Natural killer cell (primary cell): ENCODE measurements around the gene DEFB112. TPM values are rescaled to one million over a fixed set of nuclear protein-coding genes. Genes with fewer than 3 reads are reported as not detected.

ENCODE experiments used
- ATAC-seq, 3 donors: fragments of 150-1000 bp in 2 of 3; fragments of 200-7000 bp in 1 of 3; cut with Tn5 transposase; 1 replicate in 1 of 3; 2 replicates in 2 of 3; pipeline ENCODE4 v1.10.0; 2021; ENCODE audit warnings: mild to moderate bottlenecking in 2 of 3, moderate library complexity in 2 of 3
- DNase-seq, 2 donors: peaks; one replicate each; pipeline versions ENCODE4 v3.0.0 to v3.0.0-alpha.2; 2013 to 2021; ENCODE audit warnings: mixed read lengths in 1 of 2
- H3K27ac ChIP-seq: one replicate; pipeline ENCODE4 v1.5.1; 2013; ENCODE audit warnings: mild to moderate bottlenecking, low read length
- H3K27me3 ChIP-seq: one replicate; pipeline ENCODE4 v1.6.1; 2013; ENCODE audit warnings: low read length; ENCODE audit not compliant: control insufficient read depth, insufficient read depth
- H3K36me3 ChIP-seq: one replicate; pipeline ENCODE4 v1.6.1; 2013; ENCODE audit warnings: low read length; ENCODE audit not compliant: control insufficient read depth, insufficient read depth
- H3K4me1 ChIP-seq: one replicate; pipeline ENCODE4 v1.6.1; 2013; ENCODE audit warnings: low read length; ENCODE audit not compliant: control insufficient read depth, insufficient read depth
- H3K4me3 ChIP-seq: one replicate; pipeline ENCODE4 v1.5.1; 2013; ENCODE audit warnings: low read length
- H3K9me3 ChIP-seq: one replicate; pipeline ENCODE4 v1.6.1; 2013; ENCODE audit warnings: low read length; ENCODE audit not compliant: control insufficient read depth, insufficient read depth
- H3K27ac Mint-ChIP-seq, 2 donors: one replicate each; pipeline ENCODE4 v1.8.0; 2022; ENCODE audit warnings: mild to moderate bottlenecking in 2 of 2, mixed read lengths in 2 of 2, moderate library complexity in 1 of 2
- H3K27me3 Mint-ChIP-seq, 2 donors: one replicate each; pipeline ENCODE4 v1.8.0; 2022; ENCODE audit warnings: low read depth in 2 of 2, mixed read lengths in 2 of 2
- H3K36me3 Mint-ChIP-seq: one replicate; pipeline ENCODE4 v1.8.0; 2022; ENCODE audit warnings: mixed read lengths
- H3K4me1 Mint-ChIP-seq, 2 donors: one replicate each; pipeline ENCODE4 v1.8.0; 2022; ENCODE audit warnings: mixed read lengths in 2 of 2
- H3K4me3 Mint-ChIP-seq: one replicate; pipeline ENCODE4 v1.8.0; 2022; ENCODE audit warnings: mild to moderate bottlenecking, moderate library complexity, mixed read lengths
- H3K9me3 Mint-ChIP-seq, 2 donors: one replicate each; pipeline ENCODE4 v1.8.0; 2022; ENCODE audit warnings: mixed read lengths in 2 of 2
- CTCF ChIP-seq: fragments of 200-600 bp; IDR thresholded peaks from one replicate; pipeline ENCODE4 v1.8.0; 2022; ENCODE audit warnings: antibody characterized with exemption
- WGBS: methylation state at CpG from one replicate; pipeline ENCODE4 v1.1.7; 2013; ENCODE audit warnings: missing lambda C conversion rate; ENCODE audit not compliant: insufficient coverage; 5-methylcytosine and 5-hydroxymethylcytosine counted together
- intact Hi-C: fragments of 100-400 bp; cut with micrococcal nuclease; formaldehyde crosslinking; loops from one replicate; pipeline ENCODE4 v1.14.2; 2022
- total RNA-seq, 4 donors: library from RNA; stranded (reverse); fragments of 120-200 nt in 1 of 4; gene quantifications; one replicate each; pipeline versions ENCODE4 v1.2.3 to v1.2.4, GENCODE V29; 2013 to 2022

Gene DEFB112
- total RNA-seq, result not detected
- total RNA-seq (2013), result not detected

GRCh38 chr6:50049829-50050228, at the start of gene DEFB112:
Gene DEFB112, minus strand, starts transcription at chr6:50049929. Its CDS starts 60 bp downstream, at chr6:50049869.
- ATAC-seq (no peak), DNase-seq (no peak)
- Mint-ChIP-seq H3K9me3 (peaks cover 2 to 4% of the 10 kb centered on the region in 2 donors), H3K4me1 (no peaks in the 10 kb centered on the region), H3K4me3 (no peak within 1 kb of the TSS), H3K27ac (no peak within 1 kb of the TSS), H3K27me3 (no peaks in the 10 kb centered on the region), H3K36me3 (no peaks in the 10 kb centered on the region)
- TF ChIP-seq CTCF, result no peak
- no peak within 1 kb of the TSS for H3K4me3 ChIP-seq
- H3K9me3 ChIP-seq, result no peaks in the 10 kb centered on the region
- H3K27ac ChIP-seq, result no peak within 1 kb of the TSS
- H3K4me1 ChIP-seq, result no peaks in the 10 kb centered on the region
- WGBS, result 100% methylated on average over 1 of the region's 1 CpG
- intact Hi-C loops, result no loop called here
- H3K27me3 ChIP-seq, result no peaks in the 10 kb centered on the region
- H3K36me3 ChIP-seq, result no peaks in the 10 kb centered on the region

GRCh38 chr6:50098641-50098993, 48.9 kb upstream of the DEFB112 start:
- 93% methylated on average over 1 of the region's 2 CpGs for WGBS
- no peak for DNase-seq
- Histone ChIP-seq H3K27ac (no peak overlapping the region), H3K27me3 (no peaks in the 10 kb centered on the region), H3K4me1 (no peaks in the 10 kb centered on the region), H3K36me3 (no peaks in the 10 kb centered on the region), H3K9me3 (no peaks in the 10 kb centered on the region), H3K4me3 (no peak overlapping the region)
- no peak for TF ChIP-seq CTCF
- no peak overlapping the region for H3K27ac Mint-ChIP-seq
- no peak overlapping the region for H3K4me3 Mint-ChIP-seq
- peaks cover 7 to 13% of the 10 kb centered on the region in 2 donors for H3K9me3 Mint-ChIP-seq
- no peak for ATAC-seq
- intact Hi-C loops, result no loop called here
- H3K4me1 Mint-ChIP-seq, result no peaks in the 10 kb centered on the region
- H3K36me3 Mint-ChIP-seq, result peaks cover 7% of the 10 kb centered on the region
- H3K27me3 Mint-ChIP-seq, result no peaks in the 10 kb centered on the region

- ATAC-seq, result no peak
These were observed 48.4 kb upstream of the DEFB112 start for GRCh38 chr6:50097966-50098640.

More at GRCh38 chr6:50097966-50098640, 48.4 kb upstream of the DEFB112 start:
- no peak overlapping the region for H3K4me3 Mint-ChIP-seq
- H3K27ac Mint-ChIP-seq, result no peak overlapping the region
- no peaks in the 10 kb centered on the region for H3K4me1 ChIP-seq
- intact Hi-C loops, result no loop called here
- H3K27me3 ChIP-seq, result no peaks in the 10 kb centered on the region
- DNase-seq, result no peak
- no peaks in the 10 kb centered on the region for H3K9me3 ChIP-seq
- H3K27ac ChIP-seq, result no peak overlapping the region
- no peak overlapping the region for H3K4me3 ChIP-seq
- TF ChIP-seq CTCF, result no peak
- H3K4me1 Mint-ChIP-seq, result no peaks in the 10 kb centered on the region
- no peaks in the 10 kb centered on the region for H3K27me3 Mint-ChIP-seq
- WGBS, result 80% methylated on average over 5 of the region's 7 CpGs
- H3K9me3 Mint-ChIP-seq, result peaks cover 7 to 10% of the 10 kb centered on the region in 2 donors
- no peaks in the 10 kb centered on the region for H3K36me3 ChIP-seq
- peaks cover 7% of the 10 kb centered on the region for H3K36me3 Mint-ChIP-seq
